AG09309 (cell line): ENCODE data around the gene MROH8.
A peak's percentile ranks its signal among the peaks of the same experiment; 100 is the strongest.

ENCODE experiments used
- DNase-seq: peaks from one replicate; pipeline ENCODE4 v3.0.0-alpha.2; 2010; ENCODE audit warnings: low read depth
- H3K4me3 ChIP-seq: 2 replicates; pipeline ENCODE4 v1.5.1; 2011; ENCODE audit warnings: mild to moderate bottlenecking, low read depth, low read length, moderate library complexity; ENCODE audit not compliant: control insufficient read depth
- TF ChIP-seq, protein P1 (sequence below): IDR thresholded peaks from 2 replicates; pipeline ENCODE4 v1.5.1; 2011; ENCODE audit warnings: mild to moderate bottlenecking, low read depth, low read length, inconsistent platforms; ENCODE audit not compliant: insufficient read depth, control insufficient read depth; ENCODE audit errors: missing control alignments

Gene MROH8

DNA sequence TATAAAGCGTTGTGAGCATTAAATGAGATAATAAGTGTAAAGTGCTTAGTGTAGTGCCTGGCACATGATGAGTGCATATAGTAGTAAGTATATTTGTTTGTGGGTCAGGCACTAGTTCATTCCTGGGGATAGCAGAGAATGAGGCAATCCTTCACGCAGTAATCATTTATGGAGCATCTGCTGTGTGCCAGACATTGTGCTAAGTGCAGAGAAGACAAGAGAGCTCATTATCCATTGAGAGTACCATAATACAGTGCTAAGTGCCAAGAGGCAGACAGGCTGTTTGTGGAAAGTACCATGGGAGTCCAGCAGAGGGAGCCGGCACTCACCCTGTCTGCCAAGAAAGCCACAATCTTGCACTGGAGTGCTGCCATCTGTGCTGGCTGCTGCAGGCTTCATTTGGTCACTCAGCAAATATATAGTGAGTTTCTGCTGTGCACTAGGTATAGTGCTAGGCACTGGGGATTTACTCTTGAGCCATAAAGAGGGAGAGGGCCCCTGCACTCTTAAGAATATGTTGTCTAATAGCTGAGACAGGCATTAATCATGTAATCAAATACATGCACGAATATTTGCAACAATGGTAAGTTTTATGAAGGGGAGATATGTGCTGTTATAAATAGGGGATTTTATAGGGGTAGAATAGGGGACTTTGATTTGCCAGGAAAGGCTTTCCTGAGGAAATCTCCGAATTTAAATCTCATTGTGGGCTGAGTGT, 12.9 kb upstream of the MROH8 start:
- H3K4me3 ChIP-seq, result no peak overlapping the region
- peak; percentile 70 for DNase-seq
- TF ChIP-seq, protein P1, sequence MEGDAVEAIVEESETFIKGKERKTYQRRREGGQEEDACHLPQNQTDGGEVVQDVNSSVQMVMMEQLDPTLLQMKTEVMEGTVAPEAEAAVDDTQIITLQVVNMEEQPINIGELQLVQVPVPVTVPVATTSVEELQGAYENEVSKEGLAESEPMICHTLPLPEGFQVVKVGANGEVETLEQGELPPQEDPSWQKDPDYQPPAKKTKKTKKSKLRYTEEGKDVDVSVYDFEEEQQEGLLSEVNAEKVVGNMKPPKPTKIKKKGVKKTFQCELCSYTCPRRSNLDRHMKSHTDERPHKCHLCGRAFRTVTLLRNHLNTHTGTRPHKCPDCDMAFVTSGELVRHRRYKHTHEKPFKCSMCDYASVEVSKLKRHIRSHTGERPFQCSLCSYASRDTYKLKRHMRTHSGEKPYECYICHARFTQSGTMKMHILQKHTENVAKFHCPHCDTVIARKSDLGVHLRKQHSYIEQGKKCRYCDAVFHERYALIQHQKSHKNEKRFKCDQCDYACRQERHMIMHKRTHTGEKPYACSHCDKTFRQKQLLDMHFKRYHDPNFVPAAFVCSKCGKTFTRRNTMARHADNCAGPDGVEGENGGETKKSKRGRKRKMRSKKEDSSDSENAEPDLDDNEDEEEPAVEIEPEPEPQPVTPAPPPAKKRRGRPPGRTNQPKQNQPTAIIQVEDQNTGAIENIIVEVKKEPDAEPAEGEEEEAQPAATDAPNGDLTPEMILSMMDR, result peak; percentile 94

DNA sequence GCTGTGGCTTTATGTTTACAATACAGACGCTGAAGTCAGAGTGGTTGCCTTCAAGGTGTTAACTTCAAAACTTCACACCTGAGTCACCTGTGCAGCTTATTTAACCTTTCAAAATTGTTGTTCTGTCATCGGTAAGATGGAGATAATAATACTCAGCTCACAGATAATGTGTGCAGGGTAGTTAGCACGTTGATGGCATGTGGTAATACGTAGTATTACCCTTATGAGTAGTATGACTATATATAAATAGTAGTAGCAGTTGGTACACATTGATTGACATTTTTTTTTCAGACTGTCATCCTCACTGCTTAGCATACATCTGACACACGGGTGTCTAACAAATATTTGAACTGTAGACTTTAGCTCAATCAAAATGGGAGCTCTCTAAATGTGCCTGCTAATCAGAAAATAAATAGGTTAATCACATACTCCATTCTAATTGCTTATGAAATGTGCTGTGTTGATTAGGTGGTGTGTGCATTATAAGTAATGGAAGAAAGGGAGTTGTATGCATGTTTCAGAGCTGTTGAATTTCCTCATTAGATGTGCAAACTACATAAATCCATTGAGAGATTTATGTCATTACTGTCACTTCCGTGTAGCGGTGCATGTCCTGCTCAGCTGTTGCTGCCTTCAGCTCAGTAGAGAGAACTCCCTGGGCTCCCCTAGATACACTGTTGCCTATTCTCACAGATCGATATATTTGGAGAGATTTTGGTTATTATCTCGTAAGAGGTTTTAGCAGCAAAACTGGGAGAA, 11.2 kb upstream of the MROH8 start:
- TF ChIP-seq, protein P1, result no peak
- no peak overlapping the region for H3K4me3 ChIP-seq
- DNase-seq, result no peak

DNA sequence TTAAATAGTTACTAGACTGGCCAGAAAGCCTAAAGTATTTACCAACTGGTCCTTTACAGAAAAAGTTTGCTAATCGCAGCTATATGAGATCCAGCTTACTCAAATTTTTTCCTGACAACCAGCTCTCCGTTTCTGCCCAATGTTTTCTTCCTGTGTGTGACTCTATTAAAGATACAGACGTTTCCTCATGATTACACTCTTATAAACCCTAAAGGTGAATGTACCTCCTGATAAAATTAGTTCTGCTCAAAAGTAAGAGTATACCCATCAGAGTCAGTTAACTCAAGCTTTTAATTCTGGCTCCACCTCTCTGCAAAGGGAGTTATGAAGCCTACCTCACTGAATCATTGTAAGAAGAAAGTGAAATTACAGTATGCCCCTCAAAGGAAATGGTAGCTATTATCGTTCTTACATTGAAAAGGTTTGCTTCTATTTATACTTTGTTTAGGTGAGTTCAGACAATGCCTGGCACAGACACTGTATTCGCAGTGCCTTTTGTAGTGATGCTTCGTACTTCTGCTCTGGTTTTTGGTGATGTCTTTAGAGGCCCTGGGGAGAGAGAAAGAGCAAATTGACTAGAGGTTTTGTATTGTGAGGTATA, 10.2 kb upstream of the MROH8 start:
- TF ChIP-seq, protein P1, result no peak
- no peak overlapping the region for H3K4me3 ChIP-seq
- no peak for DNase-seq

- TF ChIP-seq, protein P1, result no peak
- no peak overlapping the region for H3K4me3 ChIP-seq
- DNase-seq, result no peak
Measured at GRCh38 chr20:37188787-37189186, 9.4 kb upstream of the MROH8 start.

GRCh38 chr20:37185686-37186085, 6.3 kb upstream of the MROH8 start:
- TF ChIP-seq, protein P1, result no peak
- DNase-seq, result no peak
- H3K4me3 ChIP-seq, result no peak overlapping the region

DNA sequence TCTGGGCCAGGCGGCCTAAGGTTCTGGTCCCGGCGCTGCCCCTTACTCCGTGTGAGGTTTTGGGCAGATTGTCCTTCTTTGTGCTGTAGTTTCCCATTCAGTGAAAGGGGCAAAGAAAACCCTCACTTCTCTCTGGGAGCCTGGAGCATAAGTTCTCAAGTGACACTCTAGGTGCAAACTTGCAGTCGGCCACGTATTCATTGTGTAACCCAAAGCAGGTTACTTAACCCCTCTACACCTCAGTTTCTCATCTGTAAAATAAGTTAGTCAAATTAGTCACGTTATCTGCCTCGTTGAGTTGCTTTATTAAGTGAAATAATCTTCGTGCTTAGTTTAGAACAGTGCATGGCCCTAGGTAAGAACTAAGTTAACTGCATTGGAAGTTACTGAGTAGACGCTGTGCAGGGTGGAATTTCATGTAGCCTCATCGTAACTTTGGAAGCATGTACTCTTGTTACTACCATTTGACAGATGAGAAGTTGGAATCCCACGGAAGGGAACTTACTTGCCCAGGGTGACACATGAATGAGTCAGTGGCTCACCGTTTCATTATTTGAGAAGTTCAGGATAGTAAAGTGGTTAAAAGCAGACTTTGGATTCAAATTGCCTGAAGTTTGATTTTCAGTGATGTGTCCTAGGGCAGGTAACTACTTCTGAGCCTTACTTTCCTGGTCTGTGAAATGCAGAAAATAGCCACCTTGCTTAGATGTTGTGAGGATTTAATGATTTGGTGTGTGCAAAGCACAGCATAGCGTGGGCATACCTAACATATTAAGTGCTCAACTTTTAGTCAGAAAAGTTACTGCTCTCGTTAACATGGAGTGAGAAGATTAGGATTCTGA, 556 bp upstream of the MROH8 start:
- TF ChIP-seq, protein P1, result no peak
- peak overlapping the region; percentile 85 for H3K4me3 ChIP-seq
- DNase-seq, result no peak
